Liver (tissue), 9 donors: ENCODE results near the gene VPS29. TPM values are rescaled to one million over a fixed set of nuclear protein-coding genes. Genes with fewer than 3 reads are reported as not detected.

Experiments
- DNase-seq: peaks from one replicate; pipeline ENCODE4 v3.0.0-alpha.2; 2017; ENCODE audit warnings: low spot score
- H3K27ac ChIP-seq, 2 donors: one replicate each; pipeline ENCODE4 v1.7.0; 2013; ENCODE audit warnings: inconsistent platforms in 2 of 2, low read length in 2 of 2, control low read depth in 1 of 2, low read depth in 1 of 2, mild to moderate bottlenecking in 1 of 2
- H3K27me3 ChIP-seq, 4 donors: one replicate each; pipeline versions ENCODE4 v1.6.1 to v1.7.0; 2013; ENCODE audit warnings: low read length in 3 of 4, inconsistent platforms in 1 of 4, mild to moderate bottlenecking in 1 of 4, moderate library complexity in 1 of 4; ENCODE audit not compliant: control insufficient read depth in 4 of 4, insufficient read depth in 4 of 4
- H3K36me3 ChIP-seq, 4 donors: one replicate each; pipeline versions ENCODE4 v1.6.1 to v1.7.0; 2013; ENCODE audit warnings: low read length in 3 of 4, mild to moderate bottlenecking in 3 of 4, low read depth in 1 of 4, moderate library complexity in 1 of 4; ENCODE audit not compliant: control insufficient read depth in 4 of 4, insufficient read depth in 3 of 4
- H3K4me1 ChIP-seq, 4 donors: one replicate each; pipeline versions ENCODE4 v1.6.1 to v1.7.0; 2013; ENCODE audit warnings: low read length in 3 of 4, mild to moderate bottlenecking in 3 of 4, moderate library complexity in 1 of 4; ENCODE audit not compliant: control insufficient read depth in 4 of 4, insufficient read depth in 4 of 4
- H3K4me3 ChIP-seq, 3 donors: one replicate each; pipeline versions ENCODE4 v1.6.1 to v1.7.0; 2013; ENCODE audit warnings: low read length in 3 of 3, control low read depth in 1 of 3, low read depth in 1 of 3, mild to moderate bottlenecking in 1 of 3
- H3K9ac ChIP-seq, 2 donors: one replicate each; pipeline ENCODE4 v1.7.0; 2013; ENCODE audit warnings: low read length in 2 of 2, mild to moderate bottlenecking in 2 of 2, moderate library complexity in 2 of 2, control low read depth in 1 of 2, low read depth in 1 of 2
- H3K9me3 ChIP-seq, 4 donors: one replicate each; pipeline versions ENCODE4 v1.6.1 to v1.7.0; 2013; ENCODE audit warnings: low read length in 3 of 4; ENCODE audit not compliant: control insufficient read depth in 4 of 4
- ATF3 ChIP-seq: IDR thresholded peaks from 2 replicates; pipeline ENCODE4 v1.6.1; 2016; ENCODE audit warnings: antibody characterized with exemption
- CTCF ChIP-seq: fragments of 150-350 bp; IDR thresholded peaks from 2 replicates; pipeline ENCODE4 v1.5.1; 2017; ENCODE audit warnings: improper control_type of control experiment, low read depth, low read length; ENCODE audit not compliant: missing input control
- EGR1 ChIP-seq, 2 donors: IDR thresholded peaks; 2 replicates each; pipeline ENCODE4 v1.6.1; 2016 to 2018; ENCODE audit warnings: antibody characterized with exemption in 2 of 2, low read depth in 2 of 2
- FOXA1 ChIP-seq: IDR thresholded peaks from 2 replicates; pipeline ENCODE4 v1.6.1; 2016; ENCODE audit warnings: antibody characterized with exemption
- FOXA2 ChIP-seq: IDR thresholded peaks from 2 replicates; pipeline ENCODE4 v1.6.1; 2016; ENCODE audit warnings: antibody characterized with exemption
- GABPA ChIP-seq, 2 donors: IDR thresholded peaks in 1 of 2; conservative IDR thresholded peaks in 1 of 2; 2 replicates each; pipeline ENCODE4 v1.6.1; 2016; ENCODE audit warnings: antibody characterized with exemption in 2 of 2, mild to moderate bottlenecking in 1 of 2, moderate library complexity in 1 of 2
- HNF4A ChIP-seq, 2 donors: conservative IDR thresholded peaks; 2 replicates each; pipeline ENCODE4 v1.6.1; 2016; ENCODE audit warnings: antibody characterized with exemption in 2 of 2, mild to moderate bottlenecking in 2 of 2
- HNF4G ChIP-seq: IDR thresholded peaks from 2 replicates; pipeline ENCODE4 v1.6.1; 2016; ENCODE audit warnings: antibody characterized with exemption
- JUND ChIP-seq, 2 donors: IDR thresholded peaks; 2 replicates each; pipeline ENCODE4 v1.6.1; 2016; ENCODE audit warnings: antibody characterized with exemption in 2 of 2
- MAX ChIP-seq: IDR thresholded peaks from 2 replicates; pipeline ENCODE4 v1.6.1; 2016; ENCODE audit warnings: antibody characterized with exemption
- NR2F2 ChIP-seq: IDR thresholded peaks from 2 replicates; pipeline ENCODE4 v1.6.1; 2016; ENCODE audit warnings: antibody characterized with exemption
- RAD21 ChIP-seq, 2 donors: IDR thresholded peaks; 2 replicates each; pipeline ENCODE4 v1.6.1; 2016; ENCODE audit warnings: antibody characterized with exemption in 2 of 2, mild to moderate bottlenecking in 2 of 2
- REST ChIP-seq: IDR thresholded peaks from 2 replicates; pipeline ENCODE4 v1.6.1; 2016; ENCODE audit warnings: antibody characterized with exemption, mild to moderate bottlenecking
- RXRA ChIP-seq, 2 donors: IDR thresholded peaks; 2 replicates each; pipeline ENCODE4 v1.6.1; 2017 to 2018; ENCODE audit warnings: antibody characterized with exemption in 2 of 2, mild to moderate bottlenecking in 1 of 2
- SP1 ChIP-seq: IDR thresholded peaks from 2 replicates; pipeline ENCODE4 v1.6.1; 2018; ENCODE audit warnings: antibody characterized with exemption, mild to moderate bottlenecking
- TAF1 ChIP-seq: conservative IDR thresholded peaks from 2 replicates; pipeline ENCODE4 v1.6.1; 2016; ENCODE audit warnings: antibody characterized with exemption, mild to moderate bottlenecking
- YY1 ChIP-seq: IDR thresholded peaks from 2 replicates; pipeline ENCODE4 v1.6.1; 2016; ENCODE audit warnings: antibody characterized with exemption, mild to moderate bottlenecking
- ZBTB33 ChIP-seq: IDR thresholded peaks from 2 replicates; pipeline ENCODE4 v1.6.1; 2016; ENCODE audit warnings: antibody characterized with exemption
- WGBS: extraction: QIAGEN DNeasy Blood & Tissue Kit; methylation state at CpG from one replicate; pipeline ENCODE4 v1.1.7; 2013; 5-methylcytosine and 5-hydroxymethylcytosine counted together
- polyA plus RNA-seq, 2 donors: library from polyadenylated mRNA; stranded (reverse) in 1 of 2; unstranded in 1 of 2; fragments of 200-250 nt in 1 of 2; fragments of >200 nt in 1 of 2; fragmentation: Nextera tagmentation in 1 of 2; extraction: Ambion mirVana in 1 of 2; gene quantifications; one replicate each; pipeline versions ENCODE4 v1.2.1 to v1.2.3, GENCODE V29; 2013 to 2015
- total RNA-seq, 2 donors: library from RNA; depleted of rRNA; stranded (reverse); fragments of >200 nt; gene quantifications; one replicate each; pipeline ENCODE4 v1.2.3, GENCODE V29; 2014
- donor health status: healthy.
- donor health status: healthy.
- donor health status: healthy.
- donor health status: healthy.
- donor health status: healthy.

Gene VPS29
- 10 to 100 TPM; 48.0 to 61.5 TPM for total RNA-seq
- polyA plus RNA-seq: 100 to 1,000 TPM in 1 of 2 donors, 10 to 100 TPM in 1; 74.1 to 170 TPM

- H3K36me3 ChIP-seq: no peaks in the 10 kb centered on the region
- H3K9me3 ChIP-seq: no peaks in the 10 kb centered on the region
- WGBS: 7% methylated on average over 61 of the region's 61 CpGs
- H3K4me3 ChIP-seq: peak within 1 kb of the TSS; percentile 74 to 100 (median 81)
- peak within 1 kb of the TSS; percentile 79 to 83 for H3K27ac ChIP-seq
- TF ChIP-seq NR2F2 (peak; percentile 65), JUND (IDR thresholded peaks at IDR 0.05) (no peak), TAF1 (peak; percentile 33), HNF4G (no peak), GABPA (IDR thresholded peaks at IDR 0.05 in 1 of 2, conservative IDR thresholded peaks at IDR 0.05 in 1 of 2) (peak in 1 of 2 donors; percentile 79), HNF4A (conservative IDR thresholded peaks at IDR 0.05) (peak; percentile 27 to 48), RAD21 (IDR thresholded peaks at IDR 0.05) (peak; percentile 56 to 62), SP1 (peak; percentile 93), ZBTB33 (peak; percentile 98), ATF3 (no peak), RXRA (IDR thresholded peaks at IDR 0.05) (peak; percentile 63 to 79), YY1 (peak; percentile 97), REST (peak; percentile 81), FOXA1 (peak; percentile 75), MAX (peak; percentile 99), CTCF (no peak), EGR1 (IDR thresholded peaks at IDR 0.05; ENCODE audit: low read depth in 2 of 2) (peak; percentile 6 to 70), FOXA2 (peak; percentile 45)
- H3K9ac ChIP-seq: peak within 1 kb of the TSS; percentile 9 to 89
- peak; percentile 98 for DNase-seq
- peaks cover 6 to 31% (median 25%) of the 10 kb centered on the region in 4 donors for H3K4me1 ChIP-seq
- no peaks in the 10 kb centered on the region for H3K27me3 ChIP-seq
Measured at GRCh38 chr12:110501752-110502738, at the start of gene VPS29, which contains the start of gene RAD9B. TSS of gene VPS29 (minus strand) at chr12:110502111. CDS start at chr12:110502051, 60 bp downstream. TSS of gene RAD9B (plus strand) at chr12:110502331. CDS start at chr12:110502338, 7 bp downstream.
